ENCODE results near the gene LPCAT1. TPM values are rescaled to one million over a fixed set of nuclear protein-coding genes. Genes with fewer than 3 reads are reported as not detected.

The LPCAT1 gene
- total and polyA plus RNA-seq, 10 of the 15 experiments (the other 5 are each of a cell fraction or from before 2014, with no cell fraction given), result 2.3 to 109 (median 72.7) TPM

- Histone ChIP-seq H3K4me1 (ENCODE audit: control insufficient read depth, insufficient read depth, low read length) (no peaks in the 10 kb centered on the region), H2AFZ (ENCODE audit: control insufficient read depth, low read depth, low read length) (no peak overlapping the region), H3K9ac (ENCODE audit: control insufficient read depth, insufficient read depth, low read length) (no peak overlapping the region), H4K20me1 (ENCODE audit: control insufficient read depth, insufficient read depth) (no peaks in the 10 kb centered on the region), H3K9me3 (replicated peaks; ENCODE audit: control insufficient read depth, insufficient read depth, low read length) (no peaks in the 10 kb centered on the region; the same call in 2 of the 3 replicates), H3K79me2 (ENCODE audit: control insufficient read depth, insufficient read depth, low read length) (no peaks in the 10 kb centered on the region), H3K36me3 (ENCODE audit: control insufficient read depth in 2 of 2, insufficient read depth in 2 of 2, low read length in 1 of 2) (no peaks in the 10 kb centered on the region), H3K4me2 (ENCODE audit: control insufficient read depth, insufficient read depth) (no peak overlapping the region), H3K27me3 (replicated peaks in 1 of 2; ENCODE audit: control insufficient read depth in 2 of 2, insufficient read depth in 2 of 2, low read length in 1 of 2) (peaks cover 8% of the 10 kb centered on the region in 2 experiments), H3K4me3 (no peak overlapping the region), H3K27ac (ENCODE audit: control insufficient read depth, insufficient read depth) (no peak overlapping the region)
- TF ChIP-seq SPI1 (IDR thresholded peaks at IDR 0.05; ENCODE audit: borderline replicate concordance, insufficient read depth, low read depth, low read length) (no peak), NFYA (IDR thresholded peaks at IDR 0.05; ENCODE audit: borderline replicate concordance, low read depth, low read length) (no peak), RB1 (IDR thresholded peaks at IDR 0.05; ENCODE audit: borderline replicate concordance) (no peak), TCF12 (IDR thresholded peaks at IDR 0.05; ENCODE audit: low read depth, low read length) (no peak), TARDBP (IDR thresholded peaks at IDR 0.05; ENCODE audit: borderline replicate concordance) (no peak), ZSCAN29 (IDR thresholded peaks at IDR 0.05) (no peak), CUX1 (IDR thresholded peaks at IDR 0.05; ENCODE audit: insufficient replicate concordance, low read depth, low read length) (no peak), EED (IDR thresholded peaks at IDR 0.05; ENCODE audit: low read depth) (no peak), NKRF (conservative IDR thresholded peaks at IDR 0.05) (no peak), NBN (IDR thresholded peaks at IDR 0.05) (no peak), CHD4 (IDR thresholded peaks at IDR 0.05) (no peak), E2F4 (IDR thresholded peaks at IDR 0.05; ENCODE audit: low read depth, low read length) (no peak)
- intact Hi-C loops (cut with micrococcal nuclease; ENCODE audit: unreplicated experiment), result no loop called here
- ChIA-PET POLR2A (no interaction called here), SMC1A (ENCODE audit: uncharacterized antibody, unreplicated experiment) (no interaction called here), CTCF (no interaction called here), RAD21 (ENCODE audit: unreplicated experiment) (no interaction called here)
- ATAC-seq (no peak), DNase-seq (ENCODE audit: low read depth, low spot score) (no peak), FAIRE-seq (no peak)
- WGBS (ENCODE audit: insufficient coverage, insufficient replicate concordance, low lambda C conversion rate, missing lambda C conversion rate), result 57% methylated on average over 9 of the region's 9 CpGs
- no TSS peak for BruUV-seq (replicated peaks)
- in situ Hi-C loops (cut with MboI), result no loop called here
These were observed 80.6 kb downstream of the LPCAT1 start for GRCh38 chr5:1443171-1443570.
